ENCODE measurements around the gene ITLN2.

DNA sequence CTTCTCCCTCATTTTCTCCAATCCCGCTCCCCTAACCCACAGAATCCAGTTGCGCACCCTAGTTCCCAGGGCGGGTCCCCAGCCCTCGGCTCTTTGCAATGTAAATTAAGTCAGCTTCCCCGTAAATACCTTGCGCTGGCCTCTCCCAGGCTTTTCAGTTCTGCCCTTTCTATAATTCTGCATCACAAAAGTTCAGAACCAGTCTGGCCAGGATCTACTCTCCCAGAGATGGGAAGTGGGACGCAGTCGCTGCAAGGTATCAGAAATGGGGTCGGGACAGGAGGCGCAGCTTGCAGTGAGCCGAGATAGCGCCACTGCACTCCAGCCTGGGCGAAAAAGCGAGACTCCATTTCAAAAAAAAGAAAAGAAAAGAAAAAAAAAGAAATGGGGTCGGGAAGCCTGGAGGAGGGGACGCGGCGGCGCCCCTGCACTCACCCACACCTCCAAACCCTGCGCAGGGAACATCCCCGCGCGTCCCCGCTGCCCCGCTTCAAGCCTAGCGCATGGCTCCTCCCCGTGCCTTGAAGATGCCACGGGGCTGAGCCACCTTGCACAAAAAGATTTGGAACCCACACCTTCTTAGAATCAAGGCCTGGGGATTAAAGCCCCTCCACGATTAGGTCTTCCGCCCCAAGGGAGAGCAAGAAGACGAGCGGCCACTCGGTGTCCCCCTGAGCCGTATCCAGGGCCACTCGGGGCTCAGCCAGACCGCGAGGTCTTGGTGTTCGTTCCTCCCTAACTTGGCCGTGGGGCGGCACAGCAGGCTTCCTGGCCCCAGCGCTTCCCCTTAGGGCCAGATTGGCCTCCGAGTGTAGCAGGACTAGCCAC lies 27.2 kb upstream of the ITLN2 start:
- TF ChIP-seq CHD2 (IDR thresholded peaks at IDR 0.05; ENCODE audit: low read length) (no peak), ZNF274 (IDR thresholded peaks at IDR 0.05; ENCODE audit: borderline replicate concordance, extremely low read depth, low read length) (no peak), EZH2 (IDR thresholded peaks at IDR 0.05; ENCODE audit: low read depth, low read length, severe bottlenecking) (no peak), TBP (IDR thresholded peaks at IDR 0.05; ENCODE audit: low read depth, low read length) (peak; percentile 21), POLR2AphosphoS5 (IDR thresholded peaks at IDR 0.05; ENCODE audit: low read depth, low read length) (peak; percentile 58), PHF8 (conservative IDR thresholded peaks at IDR 0.05; ENCODE audit: low read depth, low read length) (0 out of 2 replicates have a peak, but pooled peaks have one; percentile 44), CREB1 (IDR thresholded peaks at IDR 0.05) (no peak), POLR2A (IDR thresholded peaks at IDR 0.05; ENCODE audit: control extremely low read depth in 1 of 2, low read depth in 2 of 2, low read length in 2 of 2) (peak in 1 of 2 experiments; percentile 43; a peak in 1 of 3 replicates), CEBPB (IDR thresholded peaks at IDR 0.05; ENCODE audit: low read depth, low read length) (no peak), TCF12 (IDR thresholded peaks at IDR 0.05; ENCODE audit: low read depth, low read length) (no peak), RAD21 (IDR thresholded peaks at IDR 0.05 in 1 of 2, conservative IDR thresholded peaks at IDR 0.05 in 1 of 2; ENCODE audit: low read depth in 2 of 2, low read length in 2 of 2) (no peak; a peak in 1 of 4 replicates)
- TF ChIP-seq, protein P1, sequence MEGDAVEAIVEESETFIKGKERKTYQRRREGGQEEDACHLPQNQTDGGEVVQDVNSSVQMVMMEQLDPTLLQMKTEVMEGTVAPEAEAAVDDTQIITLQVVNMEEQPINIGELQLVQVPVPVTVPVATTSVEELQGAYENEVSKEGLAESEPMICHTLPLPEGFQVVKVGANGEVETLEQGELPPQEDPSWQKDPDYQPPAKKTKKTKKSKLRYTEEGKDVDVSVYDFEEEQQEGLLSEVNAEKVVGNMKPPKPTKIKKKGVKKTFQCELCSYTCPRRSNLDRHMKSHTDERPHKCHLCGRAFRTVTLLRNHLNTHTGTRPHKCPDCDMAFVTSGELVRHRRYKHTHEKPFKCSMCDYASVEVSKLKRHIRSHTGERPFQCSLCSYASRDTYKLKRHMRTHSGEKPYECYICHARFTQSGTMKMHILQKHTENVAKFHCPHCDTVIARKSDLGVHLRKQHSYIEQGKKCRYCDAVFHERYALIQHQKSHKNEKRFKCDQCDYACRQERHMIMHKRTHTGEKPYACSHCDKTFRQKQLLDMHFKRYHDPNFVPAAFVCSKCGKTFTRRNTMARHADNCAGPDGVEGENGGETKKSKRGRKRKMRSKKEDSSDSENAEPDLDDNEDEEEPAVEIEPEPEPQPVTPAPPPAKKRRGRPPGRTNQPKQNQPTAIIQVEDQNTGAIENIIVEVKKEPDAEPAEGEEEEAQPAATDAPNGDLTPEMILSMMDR (IDR thresholded peaks at IDR 0.05; ENCODE audit: control extremely low read depth in 1 of 3, insufficient read depth in 1 of 3, low read depth in 1 of 3, low read length in 3 of 3), result no peak

All from H1 (cell line).